GM19438 (cell line): ENCODE data around the gene NPY.
"Not testable (repeated sequence)": the region's sequence is repeated elsewhere in the genome, so short reads cannot be mapped to it uniquely, and the experiment has no call there.

Experiments used
- ATAC-seq: cut with Tn5 transposase; IDR thresholded peaks from one replicate; pipeline ENCODE4 v1.9.1; 2021; ENCODE audit warnings: low read depth; ENCODE audit not compliant: unreplicated experiment

NPY gene

GRCh38 chr7:24283897-24284698, at the start of gene NPY:
NPY (plus strand) TSS chr7:24284190; CDS start chr7:24285241, 1,051 bp downstream.
- ATAC-seq: peak; percentile 57

- no peak for ATAC-seq
These were observed 44.7 kb upstream of the NPY start for GRCh38 chr7:24239260-24239659.

GRCh38 chr7:24241206-24241605, 42.8 kb upstream of the NPY start:
- no peak for ATAC-seq

- no peak for ATAC-seq
These were observed 39.4 kb upstream of the NPY start for GRCh38 chr7:24244554-24244953.

- peak; percentile 91 for ATAC-seq
These were observed 38.6 kb upstream of the NPY start for GRCh38 chr7:24245362-24245761.

GRCh38 chr7:24249266-24249665, 34.7 kb upstream of the NPY start:
- no peak for ATAC-seq

GRCh38 chr7:24251568-24251967, 32.4 kb upstream of the NPY start:
- no peak for ATAC-seq

- no peak for ATAC-seq
These were observed 28.9 kb upstream of the NPY start for GRCh38 chr7:24255139-24255538.

GRCh38 chr7:24258324-24258723, 25.7 kb upstream of the NPY start:
- ATAC-seq: not testable (repeated sequence)

- no peak for ATAC-seq
These were observed 12.1 kb upstream of the NPY start for GRCh38 chr7:24271938-24272337.

- no peak for ATAC-seq
These were observed 4.5 kb upstream of the NPY start for GRCh38 chr7:24279512-24279911.

GRCh38 chr7:24283554-24283896, 465 bp upstream of the NPY start:
- no peak for ATAC-seq

GRCh38 chr7:24284699-24285506, 913 bp downstream of the NPY start:
- ATAC-seq: no peak

- peak; percentile 98 for ATAC-seq
These were observed 6.1 kb downstream of the NPY start for GRCh38 chr7:24290004-24290641.

GRCh38 chr7:24291271-24291670, 7.3 kb downstream of the NPY start:
- ATAC-seq: no peak

GRCh38 chr7:24297362-24297761, 13.4 kb downstream of the NPY start:
- no peak for ATAC-seq

- ATAC-seq: no peak
These were observed 14.7 kb downstream of the NPY start for GRCh38 chr7:24298696-24299095.

GRCh38 chr7:24299192-24299591, 15.2 kb downstream of the NPY start:
- ATAC-seq: no peak

GRCh38 chr7:24301703-24302102, 17.7 kb downstream of the NPY start:
- ATAC-seq: no peak

GRCh38 chr7:24304494-24305095, 20.6 kb downstream of the NPY start:
- ATAC-seq: no peak

- no peak for ATAC-seq
These were observed 23.3 kb downstream of the NPY start for GRCh38 chr7:24307326-24307725.
